OCI-LY1 (cell line): ENCODE measurements around the gene SLC25A29.

Experiments
- CTCF ChIP-seq: fragments of 200-600 bp; sonication (generic), shearing (Covaris generic); IDR thresholded peaks from 2 replicates; pipeline ENCODE4 v1.5.1; 2017; ENCODE audit warnings: mild to moderate bottlenecking, antibody characterized with exemption, low read length, moderate library complexity, mixed read lengths
- EZH2 ChIP-seq: fragments of 200-600 bp; sonication (generic), shearing (Covaris generic); IDR thresholded peaks from 2 replicates; pipeline ENCODE4 v1.8.0; 2017; ENCODE audit warnings: borderline replicate concordance, mixed run types, mild to moderate bottlenecking, antibody characterized with exemption, low read length, moderate library complexity, mixed read lengths

- no peak for TF ChIP-seq CTCF
- no peak for TF ChIP-seq EZH2
Measured at GRCh38 chr14:100313464-100314230, 7.4 kb upstream of the SLC25A29 start.
